Lower lobe of right lung (tissue), 2 donors: ENCODE measurements around the gene LY86. TPM values are rescaled to one million over a fixed set of nuclear protein-coding genes. Genes with fewer than 3 reads are reported as not detected.

Source experiments
- ATAC-seq, 2 donors: fragments of 200-7000 bp; cut with Tn5 transposase; one replicate each; pipeline ENCODE4 v1.9.1; 2020 to 2022; ENCODE audit warnings: mild to moderate bottlenecking in 2 of 2, moderate library complexity in 2 of 2
- DNase-seq: peaks from one replicate; pipeline ENCODE4 v3.0.0-alpha.2; 2020
- H3K27ac ChIP-seq: fragments of 200-600 bp; one replicate; pipeline ENCODE4 v1.8.0; 2022
- H3K27me3 ChIP-seq: fragments of 200-600 bp; one replicate; pipeline ENCODE4 v1.8.0; 2022; ENCODE audit warnings: low read depth
- H3K36me3 ChIP-seq: fragments of 200-600 bp; one replicate; pipeline ENCODE4 v1.8.0; 2022; ENCODE audit warnings: mild to moderate bottlenecking
- H3K4me1 ChIP-seq: fragments of 200-600 bp; one replicate; pipeline ENCODE4 v1.8.0; 2022
- H3K4me3 ChIP-seq: fragments of 200-600 bp; one replicate; pipeline ENCODE4 v1.8.0; 2022; ENCODE audit warnings: mild to moderate bottlenecking
- H3K9me3 ChIP-seq: fragments of 200-600 bp; one replicate; pipeline ENCODE4 v1.8.0; 2022
- CTCF ChIP-seq: fragments of 200-600 bp; IDR thresholded peaks from one replicate; pipeline ENCODE4 v1.8.0; 2022; ENCODE audit warnings: antibody characterized with exemption, mild to moderate bottlenecking
- intact Hi-C: fragments of 100-400 bp; cut with DNase I; formaldehyde crosslinking; loops from one replicate; pipeline ENCODE4 v1.11.0; 2022
- total RNA-seq: library from RNA; stranded (reverse); fragmentation: NEBNext Ultra II Directional; extraction: Animal tissue kit (Norgen Biotek cat#: 25700); gene quantifications from one replicate; pipeline ENCODE4 v1.2.1, GENCODE V29; 2021
- donor health status: DM: no; HTN: yes; CAD: no; lungs with severe emphysema.

LY86 gene
- total RNA-seq, 1 donor from 2014 or later = 20.2 TPM

- ATAC-seq (no peak), DNase-seq (no peak)
- intact Hi-C loops = no loop called here
- Histone ChIP-seq H3K27ac (no peak overlapping the region), H3K4me3 (no peak overlapping the region), H3K27me3 (no peaks in the 10 kb centered on the region), H3K9me3 (no peaks in the 10 kb centered on the region), H3K4me1 (peaks cover 7% of the 10 kb centered on the region), H3K36me3 (no peaks in the 10 kb centered on the region)
- no peak for TF ChIP-seq CTCF
Measured at GRCh38 chr6:6635869-6636268, 47.3 kb downstream of the LY86 start.

DNA sequence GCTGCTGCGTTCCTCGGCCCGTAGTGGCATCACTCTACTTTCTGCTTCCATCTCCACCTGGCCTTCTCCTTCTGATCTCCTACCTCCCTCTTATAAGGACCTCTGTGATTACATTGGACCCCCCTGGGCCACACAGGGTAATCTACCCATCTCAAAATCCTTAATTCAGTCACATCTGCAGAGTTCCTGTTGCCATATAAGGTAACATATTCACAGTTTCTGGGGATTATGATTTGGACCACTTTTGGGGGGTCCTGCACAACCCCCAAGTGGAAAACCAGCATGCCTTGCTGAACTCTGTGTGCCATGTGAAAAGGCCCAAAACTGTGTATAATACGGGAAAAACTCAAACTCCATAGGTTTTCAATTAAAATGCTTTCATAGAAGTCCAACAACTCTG, 51.1 kb downstream of the LY86 start:
- intact Hi-C loops = no loop called here
- ATAC-seq (no peak), DNase-seq (no peak)
- H3K9me3 ChIP-seq = no peaks in the 10 kb centered on the region
- no peak overlapping the region for H3K4me3 ChIP-seq
- H3K4me1 ChIP-seq = no peaks in the 10 kb centered on the region
- H3K36me3 ChIP-seq = no peaks in the 10 kb centered on the region
- no peak for TF ChIP-seq CTCF
- no peak overlapping the region for H3K27ac ChIP-seq
- H3K27me3 ChIP-seq = no peaks in the 10 kb centered on the region

- Histone ChIP-seq H3K4me1 (no peaks in the 10 kb centered on the region), H3K9me3 (no peaks in the 10 kb centered on the region), H3K36me3 (no peaks in the 10 kb centered on the region), H3K4me3 (no peak overlapping the region), H3K27ac (no peak overlapping the region), H3K27me3 (no peaks in the 10 kb centered on the region)
- intact Hi-C loops = no loop called here
- TF ChIP-seq CTCF = no peak
- ATAC-seq (no peak), DNase-seq (no peak)
Measured at GRCh38 chr6:6640926-6641325, 52.4 kb downstream of the LY86 start.

DNA sequence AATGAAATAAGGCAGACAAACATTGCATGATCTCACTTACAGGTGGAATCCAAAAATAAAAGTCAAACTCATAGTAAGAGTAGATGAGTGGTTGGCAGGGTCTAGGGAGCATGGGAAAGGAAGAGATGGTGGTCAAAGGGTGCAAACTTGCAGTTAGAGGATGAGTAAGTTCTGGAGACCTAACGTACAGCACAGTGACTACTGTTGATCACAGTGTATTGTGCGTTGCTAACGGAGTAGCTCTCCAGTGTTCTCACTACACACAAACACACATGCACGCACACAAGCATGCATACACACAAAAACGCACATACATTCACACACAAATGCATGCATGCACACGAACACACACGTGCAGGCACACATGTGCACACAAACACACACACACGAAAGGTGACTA, 54.9 kb downstream of the LY86 start:
- intact Hi-C loops = no loop called here
- no peak for ATAC-seq
- no peak overlapping the region for H3K4me3 ChIP-seq
- no peaks in the 10 kb centered on the region for H3K4me1 ChIP-seq
- no peak overlapping the region for H3K27ac ChIP-seq
- no peaks in the 10 kb centered on the region for H3K27me3 ChIP-seq
- DNase-seq = no peak
- no peak for TF ChIP-seq CTCF
- H3K9me3 ChIP-seq = no peaks in the 10 kb centered on the region
- no peaks in the 10 kb centered on the region for H3K36me3 ChIP-seq

DNA sequence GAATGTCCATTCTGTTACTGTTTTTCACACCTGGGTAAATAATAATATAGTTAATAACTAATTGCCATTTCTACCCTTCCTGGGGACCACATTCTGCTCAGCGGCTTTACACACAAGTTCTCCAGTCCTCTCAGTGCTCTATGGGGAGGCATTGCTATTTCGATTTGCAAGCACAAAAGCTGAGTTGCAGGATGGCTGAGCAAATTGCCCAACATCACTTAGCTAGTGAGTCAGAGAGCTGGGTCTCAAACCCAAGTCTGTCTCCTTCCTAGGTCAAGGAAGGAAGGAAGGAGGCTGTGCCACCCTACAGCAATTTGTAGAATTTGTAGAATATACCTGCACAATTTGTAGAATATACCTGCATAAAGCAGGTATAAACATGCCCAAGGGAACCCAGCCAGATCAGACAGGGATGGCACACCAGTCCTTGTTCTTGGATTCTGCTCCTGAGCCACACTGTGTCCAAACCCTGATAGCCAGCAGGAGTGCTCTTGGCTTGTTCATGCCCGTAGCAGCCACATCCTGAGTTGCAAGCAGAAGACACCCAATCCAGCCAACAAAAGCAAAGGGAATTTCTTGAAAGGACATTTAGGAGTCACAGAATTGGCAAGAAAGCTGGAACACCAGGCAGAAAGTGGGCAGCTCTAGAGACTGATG, 56.9 kb downstream of the LY86 start:
- intact Hi-C loops = no loop called here
- DNase-seq = no peak
- ATAC-seq = no peak
- no peak overlapping the region for H3K4me3 ChIP-seq
- no peak for TF ChIP-seq CTCF
- H3K9me3 ChIP-seq = no peaks in the 10 kb centered on the region
- H3K27me3 ChIP-seq = no peaks in the 10 kb centered on the region
- H3K27ac ChIP-seq = no peak overlapping the region
- no peaks in the 10 kb centered on the region for H3K36me3 ChIP-seq
- no peaks in the 10 kb centered on the region for H3K4me1 ChIP-seq
